GM10847 (cell line): Measurements from ENCODE around the gene ALDH3B1.

Experiments
- POLR2A ChIP-seq: IDR thresholded peaks from 2 replicates; pipeline ENCODE4 v1.6.1; 2011; ENCODE audit not compliant: insufficient read length; ENCODE audit errors: extremely low read depth

The ALDH3B1 gene

DNA sequence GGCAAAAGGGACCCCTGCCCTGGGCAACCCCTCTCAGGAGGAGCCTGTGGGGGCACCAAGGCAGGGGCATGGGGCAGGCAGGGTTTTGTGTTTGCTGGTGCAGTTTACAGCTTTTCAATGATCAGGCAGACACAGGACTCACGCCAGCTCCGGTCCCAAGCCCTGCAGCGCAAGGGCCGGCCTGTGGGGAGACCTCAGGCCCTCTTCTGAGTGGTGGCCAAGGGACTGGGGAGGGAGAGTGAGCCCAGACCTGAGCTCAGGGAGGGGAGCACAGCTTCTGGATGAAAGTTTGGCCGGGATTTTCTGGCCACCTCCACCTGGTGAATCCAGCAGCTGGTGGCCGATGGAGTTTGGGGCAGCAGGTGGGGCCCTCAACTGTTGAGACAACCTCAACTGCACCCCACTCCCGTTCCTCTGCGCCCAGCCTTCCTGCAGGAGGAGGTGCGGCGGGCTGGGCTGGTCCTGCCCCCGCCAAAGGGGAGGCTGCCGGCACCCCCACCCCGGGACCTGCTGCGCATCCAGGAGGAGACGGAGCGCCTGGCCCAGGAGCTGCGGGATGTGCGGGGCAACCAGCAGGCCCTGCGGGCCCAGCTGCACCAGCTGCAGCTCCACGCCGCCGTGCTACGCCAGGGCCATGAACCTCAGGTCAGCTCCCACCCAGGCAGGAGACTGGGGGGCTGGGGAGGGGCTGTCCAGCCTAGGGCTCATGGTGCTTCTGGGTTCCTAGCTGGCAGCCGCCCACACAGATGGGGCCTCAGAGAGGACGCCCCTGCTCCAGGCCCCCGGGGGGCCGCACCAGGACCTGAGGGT is 32.3 kb downstream of the ALDH3B1 start:
- TF ChIP-seq POLR2A = no peak

DNA sequence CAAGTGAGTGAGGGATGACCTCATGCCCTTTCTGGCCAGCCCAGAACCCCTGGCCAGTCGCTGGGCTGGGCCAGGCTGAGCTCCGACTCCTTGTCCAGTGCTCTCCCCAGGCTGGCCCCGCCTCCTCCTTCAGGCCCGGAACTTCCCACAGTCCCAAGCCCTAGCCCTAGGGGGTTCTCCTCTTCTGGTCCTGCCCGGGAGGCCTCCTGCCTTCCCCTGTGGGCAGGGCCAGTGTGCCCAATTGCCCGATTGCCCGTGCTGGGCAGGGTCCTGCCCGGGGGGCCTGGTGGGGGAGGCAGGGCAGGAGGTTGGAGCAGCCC is 32.9 kb downstream of the ALDH3B1 start:
- TF ChIP-seq POLR2A = no peak

DNA sequence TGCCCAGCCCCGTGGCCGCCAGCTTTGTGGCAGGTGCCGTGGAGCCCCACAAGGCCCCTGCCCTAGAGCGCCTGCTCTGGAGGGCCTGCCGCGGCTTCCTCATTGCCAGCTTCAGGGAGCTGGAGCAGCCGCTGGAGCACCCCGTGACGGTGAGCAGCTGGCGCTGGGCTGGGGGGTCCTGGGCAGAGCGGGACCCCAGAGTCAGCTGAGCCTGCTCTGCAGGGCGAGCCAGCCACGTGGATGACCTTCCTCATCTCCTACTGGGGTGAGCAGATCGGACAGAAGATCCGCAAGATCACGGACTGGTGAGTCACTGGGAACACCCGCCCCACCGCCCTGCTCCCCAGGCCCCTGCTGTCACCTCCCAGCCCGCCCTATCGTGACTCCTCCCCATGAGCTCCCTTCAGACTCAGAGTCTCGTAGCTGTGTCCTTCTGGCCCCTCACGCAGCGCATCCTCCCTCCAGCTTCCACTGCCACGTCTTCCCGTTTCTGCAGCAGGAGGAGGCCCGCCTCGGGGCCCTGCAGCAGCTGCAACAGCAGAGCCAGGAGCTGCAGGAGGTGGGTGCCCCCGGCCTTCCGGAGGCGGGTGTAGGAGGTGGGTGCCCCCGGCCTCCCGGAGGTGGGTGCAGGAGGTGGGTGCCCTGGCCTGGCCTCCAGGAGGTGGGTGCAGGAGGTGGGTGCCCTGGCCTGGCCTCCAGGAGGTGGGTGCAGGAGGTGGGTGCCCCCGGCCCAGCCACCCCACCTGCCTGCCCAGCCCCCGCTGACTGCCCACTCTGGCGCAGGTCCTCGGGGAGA is 33.4 kb downstream of the ALDH3B1 start:
- TF ChIP-seq POLR2A = no peak

DNA sequence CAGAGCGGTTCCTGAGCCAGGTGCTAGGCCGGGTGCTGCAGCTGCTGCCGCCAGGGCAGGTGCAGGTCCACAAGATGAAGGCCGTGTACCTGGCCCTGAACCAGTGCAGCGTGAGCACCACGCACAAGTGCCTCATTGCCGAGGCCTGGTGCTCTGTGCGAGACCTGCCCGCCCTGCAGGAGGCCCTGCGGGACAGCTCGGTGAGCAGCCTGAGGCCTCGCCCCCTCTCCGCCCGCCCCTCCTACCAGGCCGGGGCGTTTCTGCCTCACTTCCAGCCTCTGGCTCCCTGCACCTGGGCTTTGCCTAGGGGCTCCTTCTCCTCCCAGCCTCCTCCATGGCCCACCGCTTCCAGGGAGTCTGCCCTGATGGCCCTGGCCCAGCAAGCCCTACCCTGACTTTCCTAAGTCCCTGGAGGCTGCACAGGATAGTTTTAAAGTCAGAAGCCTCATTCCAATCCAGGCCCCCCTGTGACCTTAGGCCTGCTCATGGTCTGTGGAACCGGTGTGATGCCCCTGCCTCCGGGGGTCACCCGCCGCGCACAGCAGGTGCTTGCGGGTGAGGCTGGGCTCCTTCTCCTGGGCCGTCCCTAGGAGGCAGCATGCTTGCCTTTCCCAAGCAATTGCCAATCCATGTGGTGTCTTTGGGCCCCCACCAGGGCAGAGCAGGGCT is 34.2 kb downstream of the ALDH3B1 start:
- no peak for TF ChIP-seq POLR2A

DNA sequence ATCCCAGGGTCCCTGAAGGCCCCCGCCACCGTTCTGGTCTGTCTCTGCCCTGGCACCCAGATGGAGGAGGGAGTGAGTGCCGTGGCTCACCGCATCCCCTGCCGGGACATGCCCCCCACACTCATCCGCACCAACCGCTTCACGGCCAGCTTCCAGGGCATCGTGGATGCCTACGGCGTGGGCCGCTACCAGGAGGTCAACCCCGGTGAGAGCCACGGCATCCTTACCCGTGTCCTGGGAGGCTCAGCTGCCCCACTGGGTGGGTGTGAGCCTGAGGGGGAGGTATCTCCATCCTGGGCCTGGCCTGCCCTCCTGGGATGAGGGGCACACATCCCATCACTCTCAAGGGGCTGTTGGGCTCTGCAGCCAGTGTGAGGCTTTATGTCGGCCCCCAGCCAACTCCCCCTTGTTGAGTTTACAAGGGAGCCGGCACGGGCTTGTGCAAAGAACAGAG is 34.8 kb downstream of the ALDH3B1 start:
- TF ChIP-seq POLR2A = no peak

DNA sequence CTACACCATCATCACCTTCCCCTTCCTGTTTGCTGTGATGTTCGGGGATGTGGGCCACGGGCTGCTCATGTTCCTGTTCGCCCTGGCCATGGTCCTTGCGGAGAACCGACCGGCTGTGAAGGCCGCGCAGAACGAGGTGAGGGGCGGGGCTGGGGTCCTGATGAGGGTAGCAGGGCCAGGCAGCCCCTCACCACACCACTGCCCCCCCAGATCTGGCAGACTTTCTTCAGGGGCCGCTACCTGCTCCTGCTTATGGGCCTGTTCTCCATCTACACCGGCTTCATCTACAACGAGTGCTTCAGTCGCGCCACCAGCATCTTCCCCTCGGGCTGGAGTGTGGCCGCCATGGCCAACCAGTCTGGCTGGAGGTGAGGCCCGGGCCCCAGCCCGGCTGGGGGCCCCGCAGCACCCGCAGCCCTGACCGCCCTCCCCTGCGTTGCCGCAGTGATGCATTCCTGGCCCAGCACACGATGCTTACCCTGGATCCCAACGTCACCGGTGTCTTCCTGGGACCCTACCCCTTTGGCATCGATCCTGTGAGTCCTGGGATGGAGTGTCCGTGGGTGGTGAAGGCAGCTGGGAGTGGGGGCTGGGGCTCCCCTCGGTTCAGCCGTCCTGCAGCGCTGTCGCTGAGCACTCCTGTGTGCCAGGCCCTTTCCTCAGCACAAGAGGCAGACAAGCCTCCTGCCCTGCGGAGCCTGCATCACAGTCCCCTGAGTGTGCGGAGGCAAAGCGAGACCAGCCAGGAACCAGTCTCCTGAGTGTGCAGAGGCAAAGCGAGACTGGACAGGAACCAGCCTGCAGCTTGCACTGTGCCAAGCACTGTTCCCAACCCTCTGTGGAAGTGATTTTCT is 37.5 kb downstream of the ALDH3B1 start:
- no peak for TF ChIP-seq POLR2A

DNA sequence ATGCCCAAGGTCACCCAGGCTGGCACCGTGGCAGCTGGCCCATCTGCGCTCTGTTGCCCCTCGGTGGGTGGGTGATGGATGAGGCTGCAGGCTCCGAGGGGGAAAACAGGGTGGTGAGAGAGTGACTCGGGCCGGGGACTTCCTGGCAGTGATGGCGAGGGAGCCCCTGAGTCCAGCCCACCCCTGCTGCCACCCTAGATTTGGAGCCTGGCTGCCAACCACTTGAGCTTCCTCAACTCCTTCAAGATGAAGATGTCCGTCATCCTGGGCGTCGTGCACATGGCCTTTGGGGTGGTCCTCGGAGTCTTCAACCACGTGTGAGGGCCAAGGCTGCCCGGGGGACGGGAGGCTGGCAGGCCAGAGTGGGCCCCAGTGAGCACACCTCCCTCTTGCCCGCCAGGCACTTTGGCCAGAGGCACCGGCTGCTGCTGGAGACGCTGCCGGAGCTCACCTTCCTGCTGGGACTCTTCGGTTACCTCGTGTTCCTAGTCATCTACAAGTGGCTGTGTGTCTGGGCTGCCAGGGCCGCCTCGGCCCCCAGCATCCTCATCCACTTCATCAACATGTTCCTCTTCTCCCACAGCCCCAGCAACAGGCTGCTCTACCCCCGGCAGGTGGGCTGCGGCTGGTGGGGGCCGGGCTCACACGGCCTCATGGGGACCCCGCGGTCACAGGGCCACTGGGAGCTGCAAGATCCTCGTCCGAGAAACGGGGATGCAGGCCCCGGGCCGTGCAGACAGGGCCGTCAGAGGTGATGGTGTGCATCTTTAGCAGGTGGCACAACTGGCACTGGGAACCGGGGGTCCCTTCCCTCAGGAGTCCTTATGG is 38.8 kb downstream of the ALDH3B1 start:
- TF ChIP-seq POLR2A = no peak

DNA sequence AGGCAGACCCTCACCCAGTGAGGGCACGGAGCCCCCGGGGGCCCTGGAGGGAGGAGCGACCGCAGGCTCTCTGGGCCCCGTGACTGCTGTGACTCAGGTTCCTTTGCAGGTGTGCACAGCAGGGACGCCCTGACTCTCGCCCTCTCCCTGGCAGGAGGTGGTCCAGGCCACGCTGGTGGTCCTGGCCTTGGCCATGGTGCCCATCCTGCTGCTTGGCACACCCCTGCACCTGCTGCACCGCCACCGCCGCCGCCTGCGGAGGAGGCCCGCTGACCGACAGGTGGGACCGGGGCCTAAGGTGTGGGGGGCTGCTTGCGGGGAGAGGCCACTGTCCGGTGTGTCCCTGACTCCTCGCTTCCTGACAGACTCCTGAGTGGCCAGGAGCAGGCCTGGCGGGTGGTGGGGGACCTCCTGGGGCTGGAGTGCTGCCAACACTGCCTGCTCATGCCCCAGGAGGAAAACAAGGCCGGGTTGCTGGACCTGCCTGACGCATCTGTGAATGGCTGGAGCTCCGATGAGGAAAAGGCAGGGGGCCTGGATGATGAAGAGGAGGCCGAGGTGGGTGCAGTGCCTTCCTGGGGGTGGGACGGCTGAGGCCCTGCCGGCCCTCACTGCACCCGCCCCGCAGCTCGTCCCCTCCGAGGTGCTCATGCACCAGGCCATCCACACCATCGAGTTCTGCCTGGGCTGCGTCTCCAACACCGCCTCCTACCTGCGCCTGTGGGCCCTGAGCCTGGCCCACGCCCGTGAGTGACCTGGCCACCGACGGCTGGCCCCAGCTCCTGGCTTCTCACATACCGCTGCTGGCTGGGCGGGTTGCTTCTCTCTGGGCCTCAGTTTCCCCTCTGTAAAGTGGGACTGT is 39.6 kb downstream of the ALDH3B1 start:
- no peak for TF ChIP-seq POLR2A

DNA sequence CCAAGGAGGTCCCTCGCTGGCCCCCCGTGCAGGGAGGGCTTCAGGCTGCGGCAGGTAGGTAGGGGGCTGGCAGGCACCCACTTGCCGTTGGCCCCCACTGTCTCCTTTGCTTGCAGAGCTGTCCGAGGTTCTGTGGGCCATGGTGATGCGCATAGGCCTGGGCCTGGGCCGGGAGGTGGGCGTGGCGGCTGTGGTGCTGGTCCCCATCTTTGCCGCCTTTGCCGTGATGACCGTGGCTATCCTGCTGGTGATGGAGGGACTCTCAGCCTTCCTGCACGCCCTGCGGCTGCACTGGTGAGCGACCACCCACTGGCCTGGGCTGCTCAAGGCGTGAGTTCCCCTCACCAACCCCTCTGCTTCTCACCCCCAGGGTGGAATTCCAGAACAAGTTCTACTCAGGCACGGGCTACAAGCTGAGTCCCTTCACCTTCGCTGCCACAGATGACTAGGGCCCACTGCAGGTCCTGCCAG is 40.3 kb downstream of the ALDH3B1 start:
- TF ChIP-seq POLR2A = no peak

DNA sequence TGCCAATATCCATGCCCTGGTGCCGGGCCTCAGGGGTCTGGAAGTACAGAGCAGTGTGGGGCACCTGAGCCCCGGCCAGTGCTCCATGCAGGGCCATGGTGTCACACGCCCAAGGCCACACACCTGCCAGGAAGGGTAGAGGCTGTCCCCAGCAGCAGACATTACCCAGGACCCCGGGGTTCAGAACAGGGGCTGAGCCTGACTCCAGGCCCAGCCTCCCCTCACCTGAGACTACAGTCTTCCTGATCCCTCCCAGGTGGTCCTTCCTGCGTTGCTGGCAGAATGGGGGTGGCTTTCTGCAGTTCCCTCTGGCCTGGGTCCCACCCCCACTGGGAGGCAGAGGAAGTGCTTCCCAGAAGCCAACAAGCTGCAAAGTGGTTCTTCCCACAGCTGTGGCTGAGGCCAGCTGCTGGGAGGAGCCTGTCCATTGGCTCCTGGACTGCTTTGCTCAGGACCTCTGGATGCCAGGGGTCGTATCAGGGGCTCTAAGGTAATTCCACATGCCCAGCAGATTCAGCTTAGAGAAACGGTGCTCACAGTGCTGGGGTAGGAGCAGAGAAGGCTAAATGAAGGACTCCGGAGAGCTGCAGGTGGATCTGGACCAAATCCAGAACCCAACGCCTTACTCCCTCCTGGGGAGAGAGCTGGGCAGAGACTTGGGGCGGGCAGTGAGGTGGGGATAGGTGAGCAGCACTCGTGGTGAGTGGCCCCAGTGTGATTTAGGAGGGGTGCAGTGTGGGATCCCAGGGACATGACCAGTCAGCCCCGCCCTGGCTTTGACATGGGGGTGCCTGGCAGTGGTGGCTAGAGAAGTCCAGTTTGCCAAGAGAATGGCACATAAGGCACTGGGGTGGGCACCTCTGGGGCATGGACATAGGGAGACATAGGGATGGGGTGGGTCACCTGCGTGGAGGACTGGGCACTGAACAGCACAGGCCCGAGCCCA is 41.3 kb downstream of the ALDH3B1 start:
- TF ChIP-seq POLR2A = peak; percentile 20

DNA sequence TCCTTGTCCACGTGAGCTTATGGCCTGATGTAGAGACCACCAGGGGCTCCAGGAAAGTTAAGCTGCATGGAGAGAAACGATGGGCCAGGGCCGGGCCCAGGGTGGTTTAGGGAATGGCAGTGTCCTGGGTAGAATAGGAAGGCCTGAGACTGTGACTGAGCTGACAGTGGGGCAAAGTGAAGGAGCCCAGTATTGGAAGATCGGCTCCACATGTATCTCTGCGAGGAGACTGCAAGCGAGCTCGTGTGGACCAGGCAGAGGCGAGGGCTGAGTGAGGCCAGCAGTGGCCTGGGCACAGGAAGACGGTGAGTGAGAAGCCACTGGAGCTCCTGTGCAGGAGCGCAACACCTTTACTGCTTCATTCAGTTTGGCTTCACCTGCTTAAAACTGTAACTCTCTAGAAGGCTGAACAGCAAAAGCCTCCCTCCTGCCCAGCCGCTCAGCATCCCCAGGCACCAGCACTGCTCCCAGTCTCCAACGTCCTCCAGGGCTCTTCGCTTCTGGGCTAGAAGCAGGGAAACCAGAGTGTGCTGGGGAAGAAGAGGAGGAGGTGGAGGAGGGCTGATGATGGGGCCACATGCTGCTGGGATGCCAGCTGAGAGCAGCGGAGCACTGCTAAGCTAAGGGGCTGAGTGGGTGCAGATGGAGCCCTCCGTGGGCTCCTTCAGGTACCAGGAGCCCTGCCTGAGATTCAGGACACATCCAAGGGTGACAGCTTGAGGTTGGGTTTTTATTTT is 42.2 kb downstream of the ALDH3B1 start:
- TF ChIP-seq POLR2A = peak; percentile 2
